K562 (cell line): ENCODE results near the gene DNAJC6. TPM values are rescaled to one million over a fixed set of nuclear protein-coding genes. Genes with fewer than 3 reads are reported as not detected.
"Not testable (repeated sequence)": the region's sequence is repeated elsewhere in the genome, so short reads cannot be mapped to it uniquely, and the experiment has no call there.

Experiments
- ATAC-seq: fragments of 200-7000 bp; cut with Tn5 transposase; 3 replicates; pipeline ENCODE4 v1.9.1; 2020; ENCODE audit warnings: moderate library complexity
- BruUV-seq: library from RNA; stranded (reverse); fragments of 400-500 nt; replicated peaks from 2 replicates; lab custom pipeline; 2021; lab: Mats Ljungman, UMichigan
- CTCF ChIA-PET: fragments of 300-600 bp; formaldehyde crosslinking; extraction: SDS; loops from one replicate; lab custom pipeline; 2021; ENCODE audit warnings: low intra/inter-chr PET ratio; lab: Yijun Ruan, JAX
- POLR2A ChIA-PET: fragments of 300-600, 350-650 bp; sonication (Branson Sonifier 250); formaldehyde crosslinking; extraction: SDS; loops from one replicate; lab custom pipeline; 2021; ENCODE audit warnings: antibody characterized with exemption, inconsistent platforms; lab: Yijun Ruan, JAX
- DNase-seq, 4 experiments: peaks; one replicate each; pipeline versions ENCODE4 v3.0.0 to v3.0.0-alpha.2; 2011 to 2018; ENCODE audit warnings: low spot score in 3 of 4, mixed read lengths in 3 of 4; ENCODE audit errors: extremely low read depth in 1 of 4
- FAIRE-seq: peaks from 2 replicates; lab custom pipeline; 2011; peaks lifted over from hg19 to GRCh38; lab: Jason Lieb, UNC
- H2AFZ ChIP-seq: 2 replicates; pipeline ENCODE4 v1.6.0; 2011; ENCODE audit warnings: low read depth, low read length, control low read depth, inconsistent platforms
- H3K27ac ChIP-seq: fragments of 200-600 bp; 3 replicates; pipeline ENCODE4 v1.8.0; 2011; ENCODE audit warnings: low read depth, mild to moderate bottlenecking, control low read depth, inconsistent platforms, low read length, moderate library complexity, mixed read lengths; ENCODE audit errors: extremely low read depth
- H3K27me3 ChIP-seq, 2 experiments: fragments of 300-600 bp in 1 of 2; 2 replicates in 1 of 2; 3 replicates in 1 of 2; pipeline versions ENCODE4 v1.6.0 to v1.8.0; 2011; ENCODE audit warnings: inconsistent platforms in 2 of 2, low read length in 2 of 2, mild to moderate bottlenecking in 1 of 2, mixed read lengths in 1 of 2, moderate library complexity in 1 of 2; ENCODE audit not compliant: control insufficient read depth in 2 of 2, insufficient read depth in 2 of 2
- H3K36me3 ChIP-seq: fragments of 300-600 bp; 3 replicates; pipeline ENCODE4 v1.8.0; 2011; ENCODE audit warnings: mild to moderate bottlenecking, low read length, inconsistent platforms; ENCODE audit not compliant: control insufficient read depth, insufficient read depth
- H3K4me1 ChIP-seq, 2 experiments: fragments of 200-600 bp in 1 of 2; replicated peaks in 1 of 2; 2 replicates in 1 of 2; 3 replicates in 1 of 2; pipeline versions ENCODE4 v1.5.1 to v1.8.0; 2011; ENCODE audit warnings: inconsistent platforms in 2 of 2, low read length in 2 of 2, mild to moderate bottlenecking in 1 of 2, mixed read lengths in 1 of 2, moderate library complexity in 1 of 2; ENCODE audit not compliant: control insufficient read depth in 2 of 2, insufficient read depth in 2 of 2
- H3K4me2 ChIP-seq: 2 replicates; pipeline ENCODE4 v1.6.1; 2011; ENCODE audit warnings: low read length, control low read depth, inconsistent platforms, mixed read lengths; ENCODE audit not compliant: insufficient read depth
- H3K4me3 ChIP-seq: fragments of 200-600 bp; sonication (generic), shearing (Covaris generic); 2 replicates; pipeline ENCODE4 v1.5.1; 2016; ENCODE audit warnings: control low read depth, inconsistent platforms
- H3K79me2 ChIP-seq: fragments of 200-600 bp; 3 replicates; pipeline ENCODE4 v1.8.0; 2011; ENCODE audit warnings: low read length, inconsistent platforms; ENCODE audit not compliant: control insufficient read depth, insufficient read depth
- H3K9ac ChIP-seq, 2 experiments: 2 replicates each; pipeline versions ENCODE4 v1.6.0 to v1.6.1; 2011; ENCODE audit warnings: low read depth in 2 of 2, low read length in 2 of 2, control low read depth in 1 of 2, inconsistent platforms in 1 of 2, mild to moderate bottlenecking in 1 of 2, mixed read lengths in 1 of 2; ENCODE audit not compliant: insufficient read depth in 1 of 2
- H3K9me1 ChIP-seq: one replicate; pipeline ENCODE4 v1.6.0; 2011; ENCODE audit warnings: inconsistent platforms, mild to moderate bottlenecking, low read length, moderate library complexity; ENCODE audit not compliant: control insufficient read depth, insufficient read depth
- H3K9me3 ChIP-seq: replicated peaks from 2 replicates; pipeline ENCODE4 v1.5.1; 2011; ENCODE audit warnings: low read depth, low read length, inconsistent platforms; ENCODE audit not compliant: control insufficient read depth, insufficient read depth
- H4K20me1 ChIP-seq: replicated peaks from 2 replicates; pipeline ENCODE4 v1.6.1; 2011; ENCODE audit warnings: low read length, inconsistent platforms, mixed read lengths; ENCODE audit not compliant: control insufficient read depth, insufficient read depth
- MCM5 ChIP-seq: fragments of 450-650 bp; IDR thresholded peaks from 2 replicates; pipeline ENCODE4 v1.6.1; 2016; ENCODE audit warnings: low read depth
- ZNF431 ChIP-seq: sonication (generic); formaldehyde crosslinking; IDR thresholded peaks from 2 replicates; pipeline ENCODE4 v1.8.0; 2022; ENCODE audit warnings: mild to moderate bottlenecking, missing genetic modification reagents
- WGBS: fragments of 100-300 bp; shearing (Covaris generic); methylation state at CpG from one replicate; pipeline ENCODE4 v1.1.6; 2016; ENCODE audit warnings: low coverage, mixed read lengths; ENCODE audit not compliant: insufficient coverage; ENCODE audit errors: missing lambda C conversion rate; 5-methylcytosine and 5-hydroxymethylcytosine counted together
- in situ Hi-C: fragments of 300-500 bp; cut with MboI; formaldehyde crosslinking; loops from 4 replicates; pipeline ENCODE4 v1.15.0; 2018; ENCODE audit warnings: inconsistent platforms, mixed read lengths
- intact Hi-C: fragments of 100-400 bp; cut with micrococcal nuclease; formaldehyde crosslinking; loops from 2 replicates; pipeline ENCODE4 v1.14.2; 2022
- polyA plus RNA-seq, 8 experiments: library from polyadenylated mRNA; depleted of rRNA in 4 of 8; stranded (reverse) in 5 of 8; unstranded in 3 of 8; fragments of >200 nt; fragmentation: Nextera tagmentation in 2 of 8; fragmentation: Illumina TruSeq in 1 of 8; extraction: Ambion mirVana in 2 of 8; extraction: Trizol in 1 of 8; gene quantifications; 2 replicates each; pipeline versions ENCODE4 v1.2.1 to v1.2.3, GENCODE V29; 2011 to 2014; ENCODE audit warnings: inconsistent platforms in 1 of 8, missing spikeins in 1 of 8
- total RNA-seq, 7 experiments: library from RNA; depleted of rRNA in 6 of 7; stranded (reverse); fragments of >200 nt in 6 of 7; fragmentation: Illumina TruSeq in 2 of 7; extraction: Trizol in 2 of 7; gene quantifications; 2 replicates each; pipeline versions ENCODE4 v1.2.1 to v1.2.3, GENCODE V29; 2011 to 2021; ENCODE audit warnings: low replicate concordance in 1 of 7
- TF ChIP-seq, protein P1 (sequence below): fragments of 250-450 bp; sonication (Bioruptor Pico); IDR thresholded peaks from 2 replicates; pipeline ENCODE4 v1.8.0; 2022; ENCODE audit warnings: inconsistent platforms

Gene DNAJC6
- total and polyA plus RNA-seq, 9 of the 15 experiments (the other 6 are each of a cell fraction or from before 2014, with no cell fraction given), result 6.7 to 78.7 (median 28.0) TPM

GRCh38 chr1:65378247-65378946 lies 69.1 kb downstream of the DNAJC6 start (continued):
- TF ChIP-seq, protein P1, sequence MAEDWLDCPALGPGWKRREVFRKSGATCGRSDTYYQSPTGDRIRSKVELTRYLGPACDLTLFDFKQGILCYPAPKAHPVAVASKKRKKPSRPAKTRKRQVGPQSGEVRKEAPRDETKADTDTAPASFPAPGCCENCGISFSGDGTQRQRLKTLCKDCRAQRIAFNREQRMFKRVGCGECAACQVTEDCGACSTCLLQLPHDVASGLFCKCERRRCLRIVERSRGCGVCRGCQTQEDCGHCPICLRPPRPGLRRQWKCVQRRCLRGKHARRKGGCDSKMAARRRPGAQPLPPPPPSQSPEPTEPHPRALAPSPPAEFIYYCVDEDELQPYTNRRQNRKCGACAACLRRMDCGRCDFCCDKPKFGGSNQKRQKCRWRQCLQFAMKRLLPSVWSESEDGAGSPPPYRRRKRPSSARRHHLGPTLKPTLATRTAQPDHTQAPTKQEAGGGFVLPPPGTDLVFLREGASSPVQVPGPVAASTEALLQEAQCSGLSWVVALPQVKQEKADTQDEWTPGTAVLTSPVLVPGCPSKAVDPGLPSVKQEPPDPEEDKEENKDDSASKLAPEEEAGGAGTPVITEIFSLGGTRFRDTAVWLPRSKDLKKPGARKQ (CRISPR knock-in tag), result no peak
- TF ChIP-seq MCM5, result no peak

- POLR2A ChIA-PET, result interaction anchor here (0.7 kb wide), 1 partner anchor 17 kb away, joined by 3 read pairs; no protein-coding TSS in a partner anchor
- FAIRE-seq, in situ Hi-C loops, CTCF ChIA-PET, BruUV-seq, H4K20me1 ChIP-seq, H3K9me3 ChIP-seq, H3K9ac ChIP-seq: not testable (repeated sequence)
- TF ChIP-seq ZNF431 (CRISPR knock-in tag), result peak; percentile 93
- TF ChIP-seq, all 486 proteins: peak for 1; not testable (repeated sequence) for 485
- H3K4me3 ChIP-seq, H3K27ac ChIP-seq, intact Hi-C loops, H3K79me2 ChIP-seq, H3K27me3 ChIP-seq, H3K4me1 ChIP-seq, DNase-seq, H3K9me1 ChIP-seq, H2AFZ ChIP-seq, H3K4me2 ChIP-seq, ATAC-seq: not testable (repeated sequence)
- H3K36me3 ChIP-seq, result peaks cover 90% of the 10 kb centered on the region
- 95% methylated on average over 5 of the region's 5 CpGs for WGBS
Observed at GRCh38 chr1:65384426-65384825, 75.1 kb downstream of the DNAJC6 start.
